SK-N-MC (cell line): ENCODE measurements around the gene KIF4A.
"Not testable (repeated sequence)": the region's sequence is repeated elsewhere in the genome, so short reads cannot be mapped to it uniquely, and the experiment has no call there.

ENCODE experiments used
- DNase-seq: peaks from one replicate; pipeline ENCODE4 v3.0.0-alpha.2; 2011; ENCODE audit warnings: low read depth, low spot score
- H3K27ac ChIP-seq: fragments of 200-600 bp; sonication (generic); 2 replicates; pipeline ENCODE4 v1.5.1; 2016; ENCODE audit warnings: mixed run types
- H3K36me3 ChIP-seq: fragments of 200-600 bp; sonication (generic); 2 replicates; pipeline ENCODE4 v1.6.1; 2017; ENCODE audit warnings: antibody characterized with exemption, low read length, mixed read lengths; ENCODE audit not compliant: insufficient read depth
- H3K4me3 ChIP-seq: fragments of 200-600 bp; sonication (generic); 2 replicates; pipeline ENCODE4 v1.5.1; 2016
- H3K9ac ChIP-seq: fragments of 200-600 bp; sonication (generic); 2 replicates; pipeline ENCODE4 v1.8.0; 2017; ENCODE audit warnings: mixed run types, mixed read lengths; ENCODE audit not compliant: insufficient read length
- H3K9me3 ChIP-seq: fragments of 200-600 bp; sonication (generic); 2 replicates; pipeline ENCODE4 v1.6.1; 2017; ENCODE audit warnings: low read depth, mild to moderate bottlenecking, antibody characterized with exemption, low read length, moderate library complexity, mixed read lengths
- EZH2 ChIP-seq: fragments of 200-600 bp; sonication (generic); IDR thresholded peaks from one replicate; pipeline ENCODE4 v1.6.1; 2017; ENCODE audit warnings: antibody characterized with exemption
- FOXP2 ChIP-seq: optimal IDR thresholded peaks from 2 replicates; pipeline ENCODE3; 2011; ENCODE audit warnings: mild to moderate bottlenecking, moderate library complexity; ENCODE audit not compliant: insufficient read depth; ENCODE audit errors: extremely low read length, control extremely low read depth
- POLR2AphosphoS5 ChIP-seq: IDR thresholded peaks from 2 replicates; pipeline ENCODE4 v1.6.1; 2012; ENCODE audit warnings: mild to moderate bottlenecking, low read depth, low read length, borderline replicate concordance

KIF4A gene

GRCh38 chrX:70386235-70386634 is 96.3 kb downstream of the KIF4A start:
- Histone ChIP-seq H3K36me3 (peaks cover 26% of the 10 kb centered on the region), H3K4me3 (no peak overlapping the region), H3K9ac (no peak overlapping the region), H3K27ac (no peak overlapping the region), H3K9me3 (no peaks in the 10 kb centered on the region)
- no peak for TF ChIP-seq FOXP2
- TF ChIP-seq EZH2 = no peak
- no peak for TF ChIP-seq POLR2AphosphoS5
- no peak for DNase-seq

- Histone ChIP-seq H3K36me3 (peaks cover 30% of the 10 kb centered on the region; the same call in 1 of the 2 replicates), H3K9ac (no peak overlapping the region), H3K9me3 (no peaks in the 10 kb centered on the region), H3K27ac (no peak overlapping the region), H3K4me3 (no peak overlapping the region)
- DNase-seq = no peak
- TF ChIP-seq POLR2AphosphoS5 (no peak), FOXP2 (no peak), EZH2 (no peak)
Measured at GRCh38 chrX:70398899-70399298, 109.0 kb downstream of the KIF4A start.

GRCh38 chrX:70400181-70400580 is 110.3 kb downstream of the KIF4A start:
- not testable (repeated sequence) for H3K9ac ChIP-seq, DNase-seq, H3K9me3 ChIP-seq, H3K4me3 ChIP-seq, H3K27ac ChIP-seq
- peaks cover 37% of the 10 kb centered on the region; the same call in 1 of the 2 replicates for H3K36me3 ChIP-seq

GRCh38 chrX:70402721-70403120 is 112.8 kb downstream of the KIF4A start:
- TF ChIP-seq EZH2 = no peak
- no peak for TF ChIP-seq POLR2AphosphoS5
- no peak for TF ChIP-seq FOXP2
- Histone ChIP-seq H3K27ac (no peak overlapping the region), H3K4me3 (no peak overlapping the region), H3K9me3 (no peaks in the 10 kb centered on the region), H3K9ac (no peak overlapping the region), H3K36me3 (peaks cover 34% of the 10 kb centered on the region)
- no peak for DNase-seq

GRCh38 chrX:70405003-70405402 is 115.1 kb downstream of the KIF4A start:
- TF ChIP-seq FOXP2 = no peak
- TF ChIP-seq POLR2AphosphoS5 = no peak
- TF ChIP-seq EZH2 = no peak
- H3K27ac ChIP-seq = no peak overlapping the region
- H3K36me3 ChIP-seq = peaks cover 39% of the 10 kb centered on the region
- no peak overlapping the region for H3K9ac ChIP-seq
- no peaks in the 10 kb centered on the region for H3K9me3 ChIP-seq
- no peak for DNase-seq
- H3K4me3 ChIP-seq = no peak overlapping the region

GRCh38 chrX:70410921-70411320 is 121.0 kb downstream of the KIF4A start:
- TF ChIP-seq EZH2 (no peak), POLR2AphosphoS5 (no peak), FOXP2 (no peak)
- Histone ChIP-seq H3K4me3 (no peak overlapping the region), H3K27ac (no peak overlapping the region), H3K9ac (no peak overlapping the region), H3K9me3 (no peaks in the 10 kb centered on the region), H3K36me3 (peaks cover 9% of the 10 kb centered on the region)
- DNase-seq = no peak

- no peak overlapping the region for H3K9ac ChIP-seq
- H3K36me3 ChIP-seq = peaks cover 6% of the 10 kb centered on the region
- no peak for DNase-seq
- no peak overlapping the region for H3K4me3 ChIP-seq
- H3K9me3 ChIP-seq = no peaks in the 10 kb centered on the region
- TF ChIP-seq POLR2AphosphoS5 = no peak
- TF ChIP-seq EZH2 = no peak
- no peak for TF ChIP-seq FOXP2
- H3K27ac ChIP-seq = no peak overlapping the region
Measured at GRCh38 chrX:70411475-70411874, 121.6 kb downstream of the KIF4A start.

GRCh38 chrX:70421618-70422017 is 131.7 kb downstream of the KIF4A start:
- TF ChIP-seq FOXP2 = no peak
- TF ChIP-seq EZH2 = no peak
- no peak for TF ChIP-seq POLR2AphosphoS5
- Histone ChIP-seq H3K27ac (no peak overlapping the region), H3K36me3 (peaks cover 4% of the 10 kb centered on the region; the same call in 1 of the 2 replicates), H3K9ac (no peak overlapping the region), H3K4me3 (no peak overlapping the region), H3K9me3 (no peaks in the 10 kb centered on the region)
- DNase-seq = no peak

GRCh38 chrX:70422851-70423341 is 133.0 kb downstream of the KIF4A start, which contains the start of gene GDPD2:
TSS of gene GDPD2 (plus strand) at chrX:70423314. CDS start at chrX:70424985, 1,671 bp downstream.
- H3K4me3 ChIP-seq = no peak within 1 kb of the TSS
- TF ChIP-seq POLR2AphosphoS5 = no peak
- no peak for TF ChIP-seq EZH2
- TF ChIP-seq FOXP2 = no peak
- H3K9ac ChIP-seq = no peak within 1 kb of the TSS
- peaks cover 3% of the 10 kb centered on the region; the same call in 1 of the 2 replicates for H3K36me3 ChIP-seq
- H3K27ac ChIP-seq = no peak within 1 kb of the TSS
- DNase-seq = no peak
- H3K9me3 ChIP-seq = no peaks in the 10 kb centered on the region
